NCI-H2196 treated with DMSO at 0.1 percent for 48 hours (cell line): Measurements from ENCODE around the gene KIF1A.
"Not testable (repeated sequence)": the region's sequence is repeated elsewhere in the genome, so short reads cannot be mapped to it uniquely, and the experiment has no call there.

Experiments used
- DNase-seq: peaks from one replicate; lab custom pipeline; 2025; ENCODE audit not compliant: unreplicated experiment; lab: John Stamatoyannopoulos, UW

Gene KIF1A

GRCh38 chr2:240704651-240705050, 115.4 kb downstream of the KIF1A start:
- no peak for DNase-seq

GRCh38 chr2:240703417-240704341, 116.3 kb downstream of the KIF1A start:
- DNase-seq, result no peak

- DNase-seq, result no peak
Observed at GRCh38 chr2:240702640-240703011, 117.4 kb downstream of the KIF1A start.

GRCh38 chr2:240701736-240702639, 118.0 kb downstream of the KIF1A start:
- no peak for DNase-seq

GRCh38 chr2:240701091-240701735, 118.8 kb downstream of the KIF1A start:
- DNase-seq, result no peak

GRCh38 chr2:240700616-240701015, 119.4 kb downstream of the KIF1A start:
- not testable (repeated sequence) for DNase-seq

- DNase-seq, result not testable (repeated sequence)
Observed at GRCh38 chr2:240699835-240700234, 120.2 kb downstream of the KIF1A start.

- not testable (repeated sequence) for DNase-seq
Observed at GRCh38 chr2:240698852-240699561, 121.0 kb downstream of the KIF1A start.

- DNase-seq, result not testable (repeated sequence)
Observed at GRCh38 chr2:240696469-240696868, 123.5 kb downstream of the KIF1A start.

GRCh38 chr2:240695593-240695992, 124.4 kb downstream of the KIF1A start:
- DNase-seq, result not testable (repeated sequence)

GRCh38 chr2:240694304-240694703, 125.7 kb downstream of the KIF1A start:
- DNase-seq, result not testable (repeated sequence)

- DNase-seq, result not testable (repeated sequence)
Observed at GRCh38 chr2:240692583-240693561, 127.1 kb downstream of the KIF1A start.

- DNase-seq, result not testable (repeated sequence)
Observed at GRCh38 chr2:240691631-240692420, 128.2 kb downstream of the KIF1A start, which contains the start of gene AQP12A. Gene AQP12A (plus strand): TSS chr2:240691866. CDS start chr2:240691914, 48 bp downstream.

GRCh38 chr2:240691075-240691427, 129.0 kb downstream of the KIF1A start:
- not testable (repeated sequence) for DNase-seq

GRCh38 chr2:240690421-240691074, 129.5 kb downstream of the KIF1A start:
- DNase-seq, result not testable (repeated sequence)

GRCh38 chr2:240689975-240690374, 130.0 kb downstream of the KIF1A start:
- DNase-seq, result no peak

- no peak for DNase-seq
Observed at GRCh38 chr2:240688553-240688919, 131.5 kb downstream of the KIF1A start.
